Measurements from ENCODE around the gene GNB1L.

Gene GNB1L

GRCh38 chr22:19748991-19749664 is 105.5 kb downstream of the GNB1L start:
- DNase-seq (ENCODE audit: low spot score) = no peak

GRCh38 chr22:19748139-19748538 is 106.5 kb downstream of the GNB1L start:
- no peak for DNase-seq (ENCODE audit: low spot score)

- DNase-seq (ENCODE audit: low spot score) = no peak
Observed at GRCh38 chr22:19747551-19747950, 107.1 kb downstream of the GNB1L start.

- DNase-seq (ENCODE audit: low spot score) = no peak
Observed at GRCh38 chr22:19746726-19747125, 107.9 kb downstream of the GNB1L start.

- DNase-seq (ENCODE audit: low spot score) = no peak
Observed at GRCh38 chr22:19745155-19746101, 109.2 kb downstream of the GNB1L start.

GRCh38 chr22:19744350-19745006 is 110.2 kb downstream of the GNB1L start:
- DNase-seq (ENCODE audit: low spot score) = no peak

- DNase-seq (ENCODE audit: low spot score) = no peak
Observed at GRCh38 chr22:19743651-19744050, 111.0 kb downstream of the GNB1L start.

GRCh38 chr22:19743081-19743480 is 111.6 kb downstream of the GNB1L start:
- no peak for DNase-seq (ENCODE audit: low spot score)

- no peak for DNase-seq (ENCODE audit: low spot score)
Observed at GRCh38 chr22:19742160-19743066, 112.3 kb downstream of the GNB1L start.

- DNase-seq (ENCODE audit: low spot score) = no peak
Observed at GRCh38 chr22:19741053-19741452, 113.6 kb downstream of the GNB1L start.

GRCh38 chr22:19740586-19740985 is 114.1 kb downstream of the GNB1L start:
- no peak for DNase-seq (ENCODE audit: low spot score)

- no peak for DNase-seq (ENCODE audit: low spot score)
Observed at GRCh38 chr22:19739911-19740449, 114.7 kb downstream of the GNB1L start.

GRCh38 chr22:19739448-19739895 is 115.2 kb downstream of the GNB1L start:
- no peak for DNase-seq (ENCODE audit: low spot score)

GRCh38 chr22:19738664-19739447 is 115.8 kb downstream of the GNB1L start:
- no peak for DNase-seq (ENCODE audit: low spot score)

- no peak for DNase-seq (ENCODE audit: low spot score)
Observed at GRCh38 chr22:19737846-19738663, 116.6 kb downstream of the GNB1L start.

- DNase-seq (ENCODE audit: low spot score) = no peak
Observed at GRCh38 chr22:19735665-19736510, 118.8 kb downstream of the GNB1L start.

GRCh38 chr22:19734837-19735382 is 119.8 kb downstream of the GNB1L start:
- no peak for DNase-seq (ENCODE audit: low spot score)

- no peak for DNase-seq (ENCODE audit: low spot score)
Observed at GRCh38 chr22:19734163-19734562, 120.5 kb downstream of the GNB1L start.

Data from HuH-7 (cell line).